ENCODE data around the gene CD3G.
A peak's percentile ranks its signal among the peaks of the same experiment; 100 is the strongest.
"Not testable (repeated sequence)": the region's sequence is repeated elsewhere in the genome, so short reads cannot be mapped to it uniquely, and the experiment has no call there.

The CD3G gene

DNA sequence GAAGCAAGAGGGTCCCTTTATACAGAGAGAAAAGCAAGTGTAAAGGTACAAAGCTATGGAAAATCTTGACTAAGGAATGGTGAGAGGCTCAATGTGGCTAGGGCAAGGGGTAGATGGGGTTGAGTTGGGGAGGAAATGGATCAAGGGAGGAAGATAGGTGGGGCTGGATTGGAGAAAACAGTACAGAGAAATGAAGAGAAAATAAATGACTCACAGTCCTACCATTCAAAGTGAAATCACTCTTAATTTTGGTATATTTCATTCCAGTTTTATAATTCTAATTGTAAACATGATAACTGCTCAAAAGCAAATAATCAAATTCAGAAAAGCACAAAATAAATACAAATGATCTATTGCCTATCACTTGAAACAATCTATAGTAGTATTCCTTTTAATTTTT is 31.8 kb downstream of the CD3G start:
- no peaks in the 10 kb centered on the region for H3K4me1 Mint-ChIP-seq (ENCODE audit: low read depth)
- peaks cover 99% of the 10 kb centered on the region for H3K36me3 Mint-ChIP-seq (ENCODE audit: low read depth)
- H3K27me3 Mint-ChIP-seq, result no peaks in the 10 kb centered on the region
- no peaks in the 10 kb centered on the region for H3K9me3 Mint-ChIP-seq
- H3K4me3 Mint-ChIP-seq, result no peak overlapping the region
- H3K27ac Mint-ChIP-seq, result no peak overlapping the region
- intact Hi-C loops (cut with micrococcal nuclease), result no loop called here

DNA sequence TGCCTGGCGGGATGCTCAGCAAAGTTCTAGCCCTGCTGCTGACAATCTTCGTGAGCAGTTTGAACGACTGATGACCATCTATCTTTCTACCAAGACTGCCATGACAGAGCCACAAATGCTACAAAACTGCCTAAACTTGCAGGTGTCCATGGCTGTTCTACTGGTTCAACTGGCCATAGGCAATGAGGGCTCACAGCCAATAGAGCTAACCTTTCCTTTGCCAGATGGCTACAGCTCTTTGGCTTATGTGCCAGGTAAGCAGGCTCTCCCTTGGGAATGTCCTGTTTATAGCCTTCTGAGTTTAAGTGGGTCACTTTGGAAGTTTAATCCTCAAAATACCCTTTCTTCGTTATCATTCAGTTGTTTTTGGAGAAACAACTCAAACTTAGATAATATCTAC is 35.4 kb downstream of the CD3G start:
- Mint-ChIP-seq H3K4me3 (no peak overlapping the region), H3K27ac (no peak overlapping the region), H3K36me3 (ENCODE audit: low read depth) (peaks cover 97% of the 10 kb centered on the region), H3K4me1 (ENCODE audit: low read depth) (no peaks in the 10 kb centered on the region), H3K9me3 (no peaks in the 10 kb centered on the region), H3K27me3 (no peaks in the 10 kb centered on the region)
- intact Hi-C loops (cut with micrococcal nuclease), result no loop called here

DNA sequence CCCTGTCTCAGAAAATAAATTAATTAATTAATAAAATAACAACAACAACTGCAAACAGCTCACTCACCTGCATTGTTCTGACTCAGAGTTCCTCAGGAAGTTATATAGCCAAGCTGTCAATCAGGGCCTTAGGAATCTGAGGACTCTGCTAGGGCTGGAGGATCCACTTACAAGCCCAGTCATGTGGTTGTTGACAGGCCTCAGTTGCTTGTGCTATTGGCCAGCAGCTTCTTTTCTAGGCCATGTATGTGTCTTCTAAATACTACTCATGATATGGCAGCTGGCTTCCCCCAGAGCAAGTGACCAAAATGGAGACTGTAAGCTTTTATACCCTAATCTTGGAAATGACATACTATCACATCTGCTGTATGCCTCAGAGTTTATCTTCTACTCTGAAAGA is 36.4 kb downstream of the CD3G start:
- Mint-ChIP-seq H3K27me3 (no peaks in the 10 kb centered on the region), H3K9me3 (no peaks in the 10 kb centered on the region), H3K27ac (no peak overlapping the region), H3K4me1 (ENCODE audit: low read depth) (no peaks in the 10 kb centered on the region), H3K36me3 (ENCODE audit: low read depth) (peaks cover 97% of the 10 kb centered on the region), H3K4me3 (no peak overlapping the region)
- intact Hi-C loops (cut with micrococcal nuclease), result loop anchor here (5.0 kb wide), 1 partner anchor 117 kb away; no protein-coding TSS in a partner anchor

DNA sequence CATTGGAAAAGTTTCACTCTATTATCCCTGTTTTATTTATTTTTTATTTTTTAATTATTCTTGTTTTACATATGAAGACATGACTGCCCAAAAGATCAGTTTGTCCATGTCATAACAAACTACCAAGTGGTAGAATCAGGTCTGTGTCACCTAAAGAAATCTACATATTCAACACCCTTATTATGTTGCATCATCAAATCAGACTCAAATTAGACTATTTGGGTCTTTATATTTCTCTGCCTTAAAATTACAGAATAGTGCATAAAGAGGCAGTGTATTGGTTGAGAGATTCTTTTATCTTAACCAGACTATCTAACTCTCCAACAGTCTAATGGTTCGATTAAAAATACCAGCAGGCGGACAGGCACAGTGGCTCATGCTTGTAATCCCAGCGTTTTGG is 38.8 kb downstream of the CD3G start:
- Mint-ChIP-seq H3K27ac (no peak overlapping the region), H3K4me3 (no peak overlapping the region), H3K9me3 (no peaks in the 10 kb centered on the region), H3K27me3 (no peaks in the 10 kb centered on the region), H3K4me1 (ENCODE audit: low read depth) (no peaks in the 10 kb centered on the region), H3K36me3 (ENCODE audit: low read depth) (peaks cover 97% of the 10 kb centered on the region)
- intact Hi-C loops (cut with micrococcal nuclease), result loop anchor here (5.0 kb wide), 1 partner anchor 114 kb away; no protein-coding TSS in a partner anchor

DNA sequence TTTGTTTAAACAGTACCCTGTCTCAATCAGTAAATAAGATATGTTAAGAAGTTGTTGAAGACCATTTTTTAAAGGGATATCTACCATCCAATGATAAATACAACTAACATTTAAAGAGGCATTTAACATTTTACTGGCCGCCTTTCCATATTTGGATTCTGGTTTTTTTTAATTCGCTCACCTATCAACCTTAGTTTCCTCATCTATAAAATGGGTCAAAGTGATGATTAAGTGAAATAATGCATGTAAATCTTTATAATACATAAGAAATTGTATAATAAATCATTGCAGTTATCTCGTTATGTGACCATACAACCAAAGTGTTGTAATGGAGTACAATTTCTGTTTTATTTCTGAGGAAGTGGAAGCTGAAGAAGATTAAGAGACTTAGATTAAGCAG is 39.5 kb downstream of the CD3G start:
- intact Hi-C loops (cut with micrococcal nuclease), result loop anchor here (5.0 kb wide), 1 partner anchor 114 kb away; no protein-coding TSS in a partner anchor

DNA sequence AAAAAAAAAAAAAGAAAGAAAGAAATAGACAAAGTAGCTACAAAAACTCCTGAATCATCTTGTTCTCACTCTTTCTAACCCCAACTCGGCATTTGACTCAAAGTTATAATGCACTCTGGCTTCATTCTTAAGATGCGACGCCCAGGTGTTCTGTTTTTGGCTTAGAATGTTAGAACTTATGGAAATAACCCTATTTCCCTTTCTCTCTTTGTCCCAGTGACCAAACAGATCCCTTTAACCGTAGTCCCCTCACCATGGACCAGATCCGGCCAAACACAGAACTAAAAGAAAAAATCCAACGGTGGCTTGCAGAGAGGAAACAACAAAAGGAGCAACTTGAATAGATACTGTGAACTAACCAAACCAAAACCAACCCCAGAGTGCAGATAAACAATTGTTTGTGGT is 52.0 kb downstream of the CD3G start:
- Mint-ChIP-seq H3K4me1 (ENCODE audit: low read depth) (peaks cover 16% of the 10 kb centered on the region), H3K4me3 (no peak overlapping the region), H3K9me3 (no peaks in the 10 kb centered on the region), H3K36me3 (ENCODE audit: low read depth) (peaks cover 73% of the 10 kb centered on the region), H3K27ac (no peak overlapping the region), H3K27me3 (no peaks in the 10 kb centered on the region)
- intact Hi-C loops (cut with micrococcal nuclease), result no loop called here

More for the DNA sequence above, 39.5 kb downstream of the CD3G start:
- peaks cover 97% of the 10 kb centered on the region for H3K36me3 Mint-ChIP-seq (ENCODE audit: low read depth)
- no peak overlapping the region for H3K27ac Mint-ChIP-seq
- no peak overlapping the region for H3K4me3 Mint-ChIP-seq
- H3K4me1 Mint-ChIP-seq (ENCODE audit: low read depth), result no peaks in the 10 kb centered on the region
- H3K9me3 Mint-ChIP-seq, result no peaks in the 10 kb centered on the region
- no peaks in the 10 kb centered on the region for H3K27me3 Mint-ChIP-seq

DNA sequence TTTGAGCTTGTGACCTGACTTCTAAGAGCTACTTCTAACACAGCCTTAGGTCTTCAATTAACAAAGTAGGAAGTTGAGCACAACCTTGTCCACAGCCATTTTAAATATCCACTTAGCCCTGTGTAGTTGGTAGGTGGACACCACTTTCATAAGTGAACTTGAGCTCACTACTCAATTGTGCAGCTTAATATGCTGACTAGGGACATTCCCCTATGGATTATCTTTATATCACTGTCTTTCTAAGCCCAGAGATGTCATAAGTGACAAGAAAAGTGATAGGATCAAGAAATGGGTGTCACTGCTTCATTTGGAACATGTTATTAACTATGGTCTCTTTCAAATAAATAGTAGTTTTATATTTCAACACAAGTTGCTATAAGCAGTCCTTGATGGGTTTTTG is 53.3 kb downstream of the CD3G start:
- intact Hi-C loops (cut with micrococcal nuclease), result no loop called here
- Mint-ChIP-seq H3K36me3 (ENCODE audit: low read depth) (peaks cover 73% of the 10 kb centered on the region), H3K4me1 (ENCODE audit: low read depth) (peaks cover 17% of the 10 kb centered on the region), H3K27ac (no peak overlapping the region), H3K4me3 (no peak overlapping the region), H3K9me3 (no peaks in the 10 kb centered on the region), H3K27me3 (no peaks in the 10 kb centered on the region)

DNA sequence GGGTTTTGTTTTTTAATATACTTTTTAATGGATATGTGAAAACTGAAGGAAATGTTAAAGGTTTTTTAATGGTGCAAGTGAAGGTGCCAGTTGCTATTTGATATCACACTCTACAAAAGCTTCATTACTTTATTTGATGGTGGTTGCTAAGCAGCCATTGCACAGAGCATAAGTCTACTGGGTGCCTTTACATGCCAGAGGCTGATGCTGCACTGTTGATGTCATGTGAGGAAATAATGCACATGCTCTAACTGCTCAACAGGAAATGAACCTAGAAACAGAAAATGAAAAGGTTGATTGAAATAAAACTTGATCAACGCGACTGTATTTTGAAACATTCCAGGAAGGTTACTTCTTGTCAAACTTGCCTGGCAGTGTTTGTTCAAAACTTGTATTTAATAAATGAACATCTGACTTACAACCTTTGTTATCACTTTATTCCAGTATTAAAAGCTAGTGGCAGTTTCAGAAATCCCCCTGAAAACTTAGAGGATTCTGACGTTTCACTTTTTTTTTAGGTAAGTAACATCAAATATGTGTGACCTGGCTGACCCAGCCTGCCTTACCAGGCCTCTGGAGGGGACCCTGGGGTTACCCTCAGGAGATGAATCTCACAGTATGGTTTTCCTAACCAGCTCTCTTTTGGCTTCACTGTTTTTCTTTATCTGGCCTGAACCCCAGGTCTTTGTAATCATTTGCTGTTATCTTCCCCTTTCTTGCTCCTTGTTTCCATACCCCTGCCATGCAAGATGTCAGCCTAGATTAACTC is 54.8 kb downstream of the CD3G start:
- Mint-ChIP-seq H3K27me3 (no peaks in the 10 kb centered on the region), H3K9me3 (no peaks in the 10 kb centered on the region), H3K27ac (no peak overlapping the region), H3K4me3 (no peak overlapping the region), H3K36me3 (ENCODE audit: low read depth) (peaks cover 58% of the 10 kb centered on the region), H3K4me1 (ENCODE audit: low read depth) (peaks cover 27% of the 10 kb centered on the region)
- intact Hi-C loops (cut with micrococcal nuclease), result no loop called here

DNA sequence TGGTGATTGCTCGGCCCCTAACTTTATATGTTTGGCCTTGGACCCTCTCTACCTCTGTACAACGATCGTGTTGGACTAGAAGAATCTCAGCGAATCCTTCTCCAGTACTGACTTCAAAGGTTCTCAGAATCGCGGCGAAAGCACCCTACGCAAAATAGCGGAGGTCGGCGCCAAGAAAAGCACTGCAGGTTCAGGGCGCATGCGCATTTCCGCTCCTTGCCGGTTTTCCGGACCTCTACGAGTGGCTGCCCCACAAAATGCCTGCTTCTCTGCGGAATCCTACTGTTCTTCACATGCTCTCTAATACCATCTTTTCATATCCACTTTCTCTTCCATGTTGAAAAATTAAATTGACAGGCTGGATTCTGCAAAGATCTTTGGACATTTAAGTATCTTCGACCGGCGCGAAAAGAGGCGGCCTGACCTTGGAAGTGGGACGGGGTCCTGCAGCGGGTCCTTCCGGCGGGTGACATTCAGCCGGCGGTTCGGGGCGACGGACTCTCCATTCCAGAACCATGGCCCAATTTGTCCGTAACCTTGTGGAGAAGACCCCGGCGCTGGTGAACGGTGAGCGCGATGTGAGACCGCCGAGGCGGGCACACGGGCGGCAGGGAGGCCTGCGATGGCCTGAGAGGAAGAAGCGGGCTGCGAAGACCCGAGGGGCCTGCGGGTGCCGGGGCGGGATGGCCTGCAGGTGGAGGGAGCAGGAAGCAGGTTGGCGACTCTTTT is 57.2 kb downstream of the CD3G start, which contains the start of gene ATP5MG:
Gene ATP5MG, plus strand, starts transcription at position 456 of the 729 bp plus-strand sequence. Its CDS starts 60 bp downstream, at position 516.
- Mint-ChIP-seq H3K4me1 (ENCODE audit: low read depth) (peaks cover 38% of the 10 kb centered on the region), H3K36me3 (ENCODE audit: low read depth) (peaks cover 46% of the 10 kb centered on the region), H3K27me3 (no peaks in the 10 kb centered on the region)

DNA sequence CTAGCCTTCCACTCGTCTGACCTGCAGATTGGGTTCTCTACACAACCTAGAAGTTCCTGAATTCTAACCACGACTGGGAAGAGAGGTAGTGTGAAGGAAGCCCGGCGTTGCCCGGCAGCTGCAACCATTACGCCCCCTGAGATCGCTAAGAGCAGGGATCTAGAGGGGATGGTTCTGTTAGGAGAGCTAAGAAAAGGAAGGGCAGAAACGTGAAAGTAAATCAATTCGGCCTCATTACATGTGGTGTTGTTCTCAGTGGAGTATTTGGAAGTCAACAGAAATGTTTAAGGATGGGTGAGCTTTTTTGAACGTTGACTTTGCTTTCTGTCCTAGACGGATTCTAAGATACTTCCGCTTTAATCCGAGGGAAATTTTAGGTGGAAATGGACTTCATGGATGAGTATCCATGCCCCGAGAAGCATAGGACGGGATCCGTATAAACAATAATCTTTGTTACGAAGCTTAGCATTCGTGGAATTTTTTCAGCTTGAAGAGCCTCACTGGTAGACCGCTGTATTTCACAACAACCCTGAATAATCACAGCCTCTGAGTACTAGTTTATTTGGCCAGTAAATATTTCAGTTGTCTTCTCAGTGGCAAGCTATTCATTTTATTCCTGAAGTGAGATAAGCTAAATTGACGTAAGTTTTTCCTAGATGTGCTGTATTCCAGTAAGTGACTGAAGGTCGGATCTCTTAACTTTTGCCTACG is 57.9 kb downstream of the CD3G start:
- H3K36me3 Mint-ChIP-seq (ENCODE audit: low read depth), result peaks cover 46% of the 10 kb centered on the region
- H3K4me3 Mint-ChIP-seq, result peak overlapping the region; percentile 89
- peak overlapping the region; percentile 98 for H3K27ac Mint-ChIP-seq
- H3K9me3 Mint-ChIP-seq, result no peaks in the 10 kb centered on the region
- H3K4me1 Mint-ChIP-seq (ENCODE audit: low read depth), result peaks cover 38% of the 10 kb centered on the region
- no peaks in the 10 kb centered on the region for H3K27me3 Mint-ChIP-seq
- intact Hi-C loops (cut with micrococcal nuclease), result loop anchor here (1.0 to 5.0 kb wide), 3 partner anchors 34 to 170 kb away; partner anchors contain the start of genes ARCN1 and KMT2A

More for the DNA sequence above, 57.2 kb downstream of the CD3G start, which contains the start of gene ATP5MG:
- Mint-ChIP-seq H3K27ac (peak within 1 kb of the TSS; percentile 98), H3K9me3 (no peaks in the 10 kb centered on the region), H3K4me3 (peak within 1 kb of the TSS; percentile 89)
- intact Hi-C loops (cut with micrococcal nuclease), result loop anchor here (2.0 to 5.0 kb wide), 2 partner anchors 87 to 171 kb away; partner anchors contain the start of gene ARCN1

DNA sequence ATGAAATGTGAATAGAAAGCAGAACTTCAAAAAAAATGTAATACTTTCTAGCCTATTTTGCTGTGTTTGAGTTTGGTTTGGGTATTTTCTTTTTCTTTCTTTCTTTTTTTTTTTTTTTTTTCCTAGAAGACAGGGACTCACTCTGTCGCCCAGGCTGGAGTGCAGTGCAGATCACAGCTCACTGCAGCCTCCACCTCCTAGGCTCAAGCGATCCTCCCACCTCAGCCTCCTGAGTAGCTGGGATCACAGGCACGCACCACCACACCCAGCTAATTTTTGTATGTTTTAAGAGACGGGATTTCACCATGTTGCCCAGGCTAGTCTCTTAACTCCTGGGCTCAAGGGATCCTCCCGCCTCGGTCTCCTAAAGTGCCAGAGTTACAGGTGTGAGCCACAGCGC is 58.5 kb downstream of the CD3G start:
- not testable (repeated sequence) for H3K9me3 Mint-ChIP-seq, H3K27me3 Mint-ChIP-seq
- peaks cover 38% of the 10 kb centered on the region for H3K4me1 Mint-ChIP-seq (ENCODE audit: low read depth)
- H3K36me3 Mint-ChIP-seq (ENCODE audit: low read depth), result peaks cover 47% of the 10 kb centered on the region
- H3K27ac Mint-ChIP-seq, result peak overlapping the region; percentile 98
- peak overlapping the region; percentile 89 for H3K4me3 Mint-ChIP-seq
- intact Hi-C loops (cut with micrococcal nuclease), result loop anchor here (1.0 to 5.0 kb wide), 2 partner anchors 34 to 170 kb away; partner anchors contain the start of genes ARCN1 and KMT2A

All from dendritic cell treated with granulocyte-macrophage colony-stimulating factor and Interleukin-4, amounts not matched to agents 40 ng/mL and 50 ng/mL, for 4 days (primary cell).